GM18526 (cell line): ENCODE measurements around the gene GDF7.

Experiments used
- POLR2A ChIP-seq: IDR thresholded peaks from 3 replicates; pipeline ENCODE4 v1.6.1; 2011; ENCODE audit not compliant: insufficient read length; ENCODE audit errors: extremely low read depth

Gene GDF7

GRCh38 chr2:20678780-20679179 lies 11.8 kb downstream of the GDF7 start:
- TF ChIP-seq POLR2A, result no peak

- TF ChIP-seq POLR2A, result no peak
Observed at GRCh38 chr2:20680744-20681375, 13.9 kb downstream of the GDF7 start.

GRCh38 chr2:20682167-20682920 lies 15.4 kb downstream of the GDF7 start:
- no peak for TF ChIP-seq POLR2A

GRCh38 chr2:20684581-20685063 lies 17.7 kb downstream of the GDF7 start:
- no peak for TF ChIP-seq POLR2A

GRCh38 chr2:20687260-20687832 lies 20.4 kb downstream of the GDF7 start:
- TF ChIP-seq POLR2A, result no peak

- TF ChIP-seq POLR2A, result no peak
Observed at GRCh38 chr2:20689428-20690264, 22.7 kb downstream of the GDF7 start.

GRCh38 chr2:20691076-20691734 lies 24.3 kb downstream of the GDF7 start:
- TF ChIP-seq POLR2A, result no peak

- no peak for TF ChIP-seq POLR2A
Observed at GRCh38 chr2:20692081-20692480, 25.1 kb downstream of the GDF7 start.

GRCh38 chr2:20693317-20693716 lies 26.4 kb downstream of the GDF7 start:
- no peak for TF ChIP-seq POLR2A

- TF ChIP-seq POLR2A, result no peak
Observed at GRCh38 chr2:20696366-20696765, 29.4 kb downstream of the GDF7 start.

GRCh38 chr2:20697322-20697934 lies 30.5 kb downstream of the GDF7 start:
- TF ChIP-seq POLR2A, result no peak

- TF ChIP-seq POLR2A, result no peak
Observed at GRCh38 chr2:20698916-20699613, 32.1 kb downstream of the GDF7 start.

GRCh38 chr2:20702563-20702962 lies 35.6 kb downstream of the GDF7 start:
- TF ChIP-seq POLR2A, result no peak

GRCh38 chr2:20704886-20705285 lies 37.9 kb downstream of the GDF7 start:
- no peak for TF ChIP-seq POLR2A
